ENCODE data around the gene FXYD6. TPM values are rescaled to one million over a fixed set of nuclear protein-coding genes. Genes with fewer than 3 reads are reported as not detected.

The FXYD6 gene
- total RNA-seq, 2 donors from 2014 or later = not detected

GRCh38 chr11:117826190-117826570, 50.3 kb downstream of the FXYD6 start:
- H3K27ac Mint-ChIP-seq = peak overlapping the region in 1 of 2 donors; percentile 63
- ATAC-seq (no peak), DNase-seq (ENCODE audit: low spot score) (no peak)
- no peaks in the 10 kb centered on the region for H3K9me3 Mint-ChIP-seq
- H3K4me1 Mint-ChIP-seq (ENCODE audit: low read depth in 2 of 2) = peaks cover 38 to 54% of the 10 kb centered on the region in 2 donors
- H3K4me3 Mint-ChIP-seq = no peak overlapping the region
- no peaks in the 10 kb centered on the region for H3K36me3 Mint-ChIP-seq
- H3K27me3 Mint-ChIP-seq = peaks cover 0 to 5% of the 10 kb centered on the region in 2 donors

- Mint-ChIP-seq H3K36me3 (no peaks in the 10 kb centered on the region), H3K4me3 (no peak overlapping the region), H3K27me3 (peaks cover 0 to 2% of the 10 kb centered on the region in 2 donors), H3K9me3 (no peaks in the 10 kb centered on the region), H3K4me1 (ENCODE audit: low read depth in 2 of 2) (peaks cover 32 to 49% of the 10 kb centered on the region in 2 donors), H3K27ac (peak overlapping the region in 1 of 2 donors; percentile 76)
- ATAC-seq (no peak), DNase-seq (ENCODE audit: low spot score) (no peak)
Measured at GRCh38 chr11:117825538-117826189, 50.8 kb downstream of the FXYD6 start.

GRCh38 chr11:117824571-117825537, 51.6 kb downstream of the FXYD6 start, which contains the start of gene FXYD2:
FXYD2 (minus strand) TSS chr11:117824744; CDS start chr11:117824678, 66 bp downstream.
- H3K36me3 Mint-ChIP-seq = no peaks in the 10 kb centered on the region
- ATAC-seq = no peak
- peak within 1 kb of the TSS; percentile 28 to 84 for H3K27ac Mint-ChIP-seq
- no peak for DNase-seq (ENCODE audit: low spot score)
- peaks cover 0 to 2% of the 10 kb centered on the region in 2 donors for H3K27me3 Mint-ChIP-seq
- H3K4me1 Mint-ChIP-seq (ENCODE audit: low read depth in 2 of 2) = peaks cover 26 to 46% of the 10 kb centered on the region in 2 donors
- peak within 1 kb of the TSS; percentile 6 for H3K4me3 Mint-ChIP-seq
- no peaks in the 10 kb centered on the region for H3K9me3 Mint-ChIP-seq

GRCh38 chr11:117823946-117824420, 52.5 kb downstream of the FXYD6 start:
- Mint-ChIP-seq H3K4me1 (ENCODE audit: low read depth in 2 of 2) (peaks cover 27 to 48% of the 10 kb centered on the region in 2 donors), H3K27me3 (peaks cover 0 to 3% of the 10 kb centered on the region in 2 donors), H3K36me3 (no peaks in the 10 kb centered on the region), H3K27ac (peak overlapping the region; percentile 28 to 84), H3K9me3 (no peaks in the 10 kb centered on the region), H3K4me3 (peak overlapping the region; percentile 6)
- DNase-seq (ENCODE audit: low spot score) (no peak), ATAC-seq (peak in 1 of 2 donors; percentile 8)

GRCh38 chr11:117823294-117823945, 53.0 kb downstream of the FXYD6 start:
- Mint-ChIP-seq H3K9me3 (no peaks in the 10 kb centered on the region), H3K4me3 (no peak overlapping the region), H3K36me3 (no peaks in the 10 kb centered on the region), H3K27me3 (peaks cover 0 to 3% of the 10 kb centered on the region in 2 donors), H3K27ac (peak overlapping the region; percentile 28 to 84), H3K4me1 (ENCODE audit: low read depth in 2 of 2) (peaks cover 33 to 50% of the 10 kb centered on the region in 2 donors)
- ATAC-seq (peak; percentile 17 to 48), DNase-seq (ENCODE audit: low spot score) (no peak)

GRCh38 chr11:117822074-117823033, 54.1 kb downstream of the FXYD6 start:
- no peak for DNase-seq (ENCODE audit: low spot score)
- Mint-ChIP-seq H3K36me3 (no peaks in the 10 kb centered on the region), H3K27me3 (peaks cover 0 to 3% of the 10 kb centered on the region in 2 donors), H3K9me3 (no peaks in the 10 kb centered on the region), H3K27ac (peak overlapping the region in 1 of 2 donors; percentile 84), H3K4me1 (ENCODE audit: low read depth in 2 of 2) (peaks cover 44 to 53% of the 10 kb centered on the region in 2 donors), H3K4me3 (no peak overlapping the region)
- ATAC-seq = no peak

GRCh38 chr11:117821431-117821830, 55.0 kb downstream of the FXYD6 start:
- Mint-ChIP-seq H3K4me3 (no peak overlapping the region), H3K9me3 (no peaks in the 10 kb centered on the region), H3K36me3 (no peaks in the 10 kb centered on the region), H3K27me3 (peaks cover 0 to 3% of the 10 kb centered on the region in 2 donors), H3K27ac (peak overlapping the region in 1 of 2 donors; percentile 65), H3K4me1 (ENCODE audit: low read depth in 2 of 2) (peaks cover 43 to 57% of the 10 kb centered on the region in 2 donors)
- DNase-seq (ENCODE audit: low spot score) = no peak
- ATAC-seq = no peak

GRCh38 chr11:117820516-117820915, 55.9 kb downstream of the FXYD6 start:
- H3K9me3 Mint-ChIP-seq = no peaks in the 10 kb centered on the region
- H3K27me3 Mint-ChIP-seq = peaks cover 0 to 3% of the 10 kb centered on the region in 2 donors
- no peaks in the 10 kb centered on the region for H3K36me3 Mint-ChIP-seq
- H3K4me3 Mint-ChIP-seq = no peak overlapping the region
- no peak for DNase-seq (ENCODE audit: low spot score)
- no peak overlapping the region for H3K27ac Mint-ChIP-seq
- H3K4me1 Mint-ChIP-seq (ENCODE audit: low read depth in 2 of 2) = peaks cover 46 to 61% of the 10 kb centered on the region in 2 donors
- ATAC-seq = no peak

- H3K4me3 Mint-ChIP-seq = no peak overlapping the region
- H3K27me3 Mint-ChIP-seq = peaks cover 0 to 3% of the 10 kb centered on the region in 2 donors
- DNase-seq (ENCODE audit: low spot score) (no peak), ATAC-seq (no peak)
- H3K36me3 Mint-ChIP-seq = no peaks in the 10 kb centered on the region
- no peaks in the 10 kb centered on the region for H3K9me3 Mint-ChIP-seq
- H3K27ac Mint-ChIP-seq = peak overlapping the region in 1 of 2 donors; percentile 70
- peaks cover 46 to 61% of the 10 kb centered on the region in 2 donors for H3K4me1 Mint-ChIP-seq (ENCODE audit: low read depth in 2 of 2)
Measured at GRCh38 chr11:117820071-117820470, 56.4 kb downstream of the FXYD6 start.

GRCh38 chr11:117819096-117820040, 57.1 kb downstream of the FXYD6 start:
- Mint-ChIP-seq H3K9me3 (no peaks in the 10 kb centered on the region), H3K27me3 (peaks cover 0 to 3% of the 10 kb centered on the region in 2 donors), H3K4me1 (ENCODE audit: low read depth in 2 of 2) (peaks cover 53 to 62% of the 10 kb centered on the region in 2 donors), H3K4me3 (no peak overlapping the region), H3K27ac (peak overlapping the region; percentile 70 to 95), H3K36me3 (no peaks in the 10 kb centered on the region)
- DNase-seq (ENCODE audit: low spot score) = no peak
- no peak for ATAC-seq

GRCh38 chr11:117818041-117818873, 58.2 kb downstream of the FXYD6 start:
- peak; percentile 90 for DNase-seq (ENCODE audit: low spot score)
- ATAC-seq = peak; percentile 61 to 81
- Mint-ChIP-seq H3K36me3 (no peaks in the 10 kb centered on the region), H3K27ac (peak overlapping the region; percentile 70 to 95), H3K27me3 (peaks cover 0 to 3% of the 10 kb centered on the region in 2 donors), H3K9me3 (no peaks in the 10 kb centered on the region), H3K4me1 (ENCODE audit: low read depth in 2 of 2) (peaks cover 63 to 65% of the 10 kb centered on the region in 2 donors), H3K4me3 (peak overlapping the region; percentile 82)

Measured in natural killer cell treated with Interleukin-12 subunit alpha and Interleukin-12 subunit beta and Interleukin-15 and Interleukin-18, amount 100 ng/mL, for 72 hours (primary cell).